H9 (cell line): ENCODE results near the gene DTNBP1. TPM values are rescaled to one million over a fixed set of nuclear protein-coding genes. Genes with fewer than 3 reads are reported as not detected.

Source experiments
- DNase-seq: peaks from one replicate; pipeline ENCODE4 v3.0.0-alpha.2; 2017
- H2AFZ ChIP-seq: one replicate; pipeline ENCODE4 v1.6.1; 2013; ENCODE audit warnings: mild to moderate bottlenecking, low read length, control low read depth, moderate library complexity
- H2AK5ac ChIP-seq: 2 replicates; pipeline ENCODE4 v1.6.1; 2013; ENCODE audit warnings: low read length, control low read depth, mixed read lengths; ENCODE audit not compliant: insufficient read length
- H2BK120ac ChIP-seq: one replicate; pipeline ENCODE4 v1.6.1; 2013; ENCODE audit warnings: low read depth, mild to moderate bottlenecking, low read length, control low read depth, inconsistent platforms; ENCODE audit not compliant: poor library complexity, severe bottlenecking
- H2BK12ac ChIP-seq: 2 replicates; pipeline ENCODE4 v1.6.1; 2013; ENCODE audit warnings: low read length, control low read depth, mixed read lengths, low read depth; ENCODE audit not compliant: insufficient read length
- H2BK15ac ChIP-seq: 2 replicates; pipeline ENCODE4 v1.6.1; 2013; ENCODE audit warnings: low read depth, low read length, control low read depth
- H2BK20ac ChIP-seq: one replicate; pipeline ENCODE4 v1.6.1; 2013; ENCODE audit warnings: low read depth, mild to moderate bottlenecking, low read length, control low read depth, inconsistent platforms; ENCODE audit not compliant: poor library complexity, severe bottlenecking
- H2BK5ac ChIP-seq: 2 replicates; pipeline ENCODE4 v1.6.1; 2013; ENCODE audit warnings: low read length, control low read depth, mixed read lengths; ENCODE audit not compliant: insufficient read length
- H3K14ac ChIP-seq: 2 replicates; pipeline ENCODE4 v1.6.1; 2013; ENCODE audit warnings: low read length, control low read depth; ENCODE audit not compliant: insufficient read depth
- H3K18ac ChIP-seq: 2 replicates; pipeline ENCODE4 v1.6.1; 2013; ENCODE audit warnings: low read depth, mild to moderate bottlenecking, mixed read lengths, low read length, control low read depth; ENCODE audit not compliant: insufficient read length
- H3K23ac ChIP-seq: 2 replicates; pipeline ENCODE4 v1.6.1; 2013; ENCODE audit warnings: low read length, control low read depth, mixed read lengths, low read depth; ENCODE audit not compliant: insufficient read length
- H3K23me2 ChIP-seq: 2 replicates; pipeline ENCODE4 v1.6.1; 2013; ENCODE audit warnings: low read depth, mild to moderate bottlenecking, mixed read lengths, low read length, control low read depth; ENCODE audit not compliant: insufficient read length, poor library complexity, severe bottlenecking
- H3K27ac ChIP-seq: 2 replicates; pipeline ENCODE4 v1.5.1; 2013; ENCODE audit warnings: low read length, control low read depth, mixed read lengths, low read depth; ENCODE audit not compliant: insufficient read length
- H3K27me3 ChIP-seq: 2 replicates; pipeline ENCODE4 v1.6.1; 2013; ENCODE audit warnings: low read length, control low read depth, inconsistent platforms; ENCODE audit not compliant: insufficient read depth
- H3K4ac ChIP-seq: 2 replicates; pipeline ENCODE4 v1.6.1; 2013; ENCODE audit warnings: low read depth, mild to moderate bottlenecking, control low read depth, inconsistent platforms, low read length, moderate library complexity
- H3K4me1 ChIP-seq: 2 replicates; pipeline ENCODE4 v1.6.1; 2013; ENCODE audit warnings: low read length, control low read depth, inconsistent platforms; ENCODE audit not compliant: insufficient read depth
- H3K4me2 ChIP-seq: 2 replicates; pipeline ENCODE4 v1.6.1; 2013; ENCODE audit warnings: low read length, control low read depth, mixed read lengths; ENCODE audit not compliant: insufficient read length, insufficient read depth
- H3K56ac ChIP-seq: 2 replicates; pipeline ENCODE4 v1.6.1; 2013; ENCODE audit warnings: low read depth, mild to moderate bottlenecking, mixed read lengths, low read length, control low read depth; ENCODE audit not compliant: insufficient read length
- H3K79me1 ChIP-seq: 2 replicates; pipeline ENCODE4 v1.6.1; 2013; ENCODE audit warnings: low read depth, mild to moderate bottlenecking, moderate library complexity, low read length, control low read depth, inconsistent platforms; ENCODE audit not compliant: insufficient read depth, poor library complexity, severe bottlenecking
- H3K79me2 ChIP-seq: 2 replicates; pipeline ENCODE4 v1.6.1; 2013; ENCODE audit warnings: low read length, control low read depth, inconsistent platforms; ENCODE audit not compliant: insufficient read depth
- H3K9ac ChIP-seq: 2 replicates; pipeline ENCODE4 v1.6.1; 2013; ENCODE audit warnings: low read length, control low read depth, mixed read lengths; ENCODE audit not compliant: insufficient read length; ENCODE audit errors: extremely low read depth
- H3K9me3 ChIP-seq: one replicate; pipeline ENCODE4 v1.6.1; 2013; ENCODE audit warnings: low read depth, low read length, inconsistent platforms; ENCODE audit not compliant: control insufficient read depth
- H3T11ph ChIP-seq: one replicate; pipeline ENCODE4 v1.6.1; 2013; ENCODE audit warnings: mild to moderate bottlenecking, low read length, control low read depth, inconsistent platforms
- H4K20me1 ChIP-seq: one replicate; pipeline ENCODE4 v1.6.1; 2013; ENCODE audit not compliant: control insufficient read depth, insufficient read length, insufficient read depth
- H4K5ac ChIP-seq: 2 replicates; pipeline ENCODE4 v1.6.1; 2013; ENCODE audit warnings: low read depth, mild to moderate bottlenecking, mixed read lengths, low read length, control low read depth; ENCODE audit not compliant: insufficient read length
- H4K8ac ChIP-seq: replicated peaks from 2 replicates; pipeline ENCODE4 v1.6.1; 2013; ENCODE audit warnings: low read length, control low read depth, mixed read lengths, low read depth; ENCODE audit not compliant: insufficient read length
- H4K91ac ChIP-seq: 2 replicates; pipeline ENCODE4 v1.6.1; 2013; ENCODE audit warnings: low read depth, mild to moderate bottlenecking, moderate library complexity, mixed read lengths, low read length, control low read depth; ENCODE audit not compliant: insufficient read length
- H3K27ac Mint-ChIP-seq, 3 experiments: 2 replicates in 2 of 3; 3 replicates in 1 of 3; pipeline ENCODE4 v1.8.0; 2020 to 2021; ENCODE audit warnings: mixed read lengths in 3 of 3, mild to moderate bottlenecking in 1 of 3, moderate library complexity in 1 of 3
- H3K27me3 Mint-ChIP-seq: 2 replicates; pipeline ENCODE4 v1.8.0; 2021; ENCODE audit warnings: low read depth, mild to moderate bottlenecking, moderate library complexity, mixed read lengths
- H3K36me3 Mint-ChIP-seq, 3 experiments: 2 replicates in 2 of 3; 3 replicates in 1 of 3; pipeline ENCODE4 v1.8.0; 2020 to 2021; ENCODE audit warnings: low read depth in 3 of 3, mixed read lengths in 3 of 3; ENCODE audit not compliant: insufficient read depth in 1 of 3
- H3K4me1 Mint-ChIP-seq, 2 experiments: 2 replicates each; pipeline ENCODE4 v1.8.0; 2020; ENCODE audit warnings: mixed read lengths in 2 of 2
- H3K4me3 Mint-ChIP-seq, 2 experiments: 2 replicates in 1 of 2; 3 replicates in 1 of 2; pipeline ENCODE4 v1.8.0; 2020 to 2021; ENCODE audit warnings: mild to moderate bottlenecking in 2 of 2, mixed read lengths in 2 of 2, moderate library complexity in 1 of 2
- H3K9me3 Mint-ChIP-seq, 2 experiments: 2 replicates in 1 of 2; 3 replicates in 1 of 2; pipeline ENCODE4 v1.8.0; 2020; ENCODE audit warnings: mild to moderate bottlenecking in 2 of 2, mixed read lengths in 2 of 2, moderate library complexity in 1 of 2
- CTCF ChIP-seq: fragments of 200-600 bp; sonication (generic); conservative IDR thresholded peaks from 3 replicates; pipeline ENCODE4 v1.8.0; 2021; ENCODE audit warnings: antibody characterized with exemption, mild to moderate bottlenecking
- WGBS: extraction: QIAGEN DNeasy Blood & Tissue Kit; methylation state at CpG from one replicate; pipeline ENCODE4 v1.1.7; 2013; ENCODE audit warnings: missing lambda C conversion rate, low lambda C conversion rate, mixed read lengths; ENCODE audit not compliant: insufficient read length; ENCODE audit errors: extremely low coverage; 5-methylcytosine and 5-hydroxymethylcytosine counted together
- total RNA-seq: library from RNA; stranded (reverse); gene quantifications from 2 replicates; pipeline ENCODE4 v1.2.1, GENCODE V29; 2021

Gene DTNBP1
- total RNA-seq, 1 experiment from 2014 or later: 12.9 TPM

- no peaks in the 10 kb centered on the region for H4K20me1 ChIP-seq
- H3K36me3 Mint-ChIP-seq: peaks cover 0 to 4% (median 4%) of the 10 kb centered on the region in 3 experiments; a peak in 4 of 7 replicates
- no peak overlapping the region for H3K4me3 Mint-ChIP-seq
- no CpG with 5 or more reads among the region's 3 CpGs for WGBS
- no peak overlapping the region for H2BK20ac ChIP-seq
- H3K4me1 Mint-ChIP-seq: peaks cover 20 to 21% of the 10 kb centered on the region in 2 experiments
- H3K27me3 Mint-ChIP-seq: peaks cover 1% of the 10 kb centered on the region; the same call in 1 of the 2 replicates
- no peak overlapping the region for H2AK5ac ChIP-seq
- no peak overlapping the region for H2BK12ac ChIP-seq
- H2BK15ac ChIP-seq: no peak overlapping the region
- no peak overlapping the region for H2AFZ ChIP-seq
- no peak overlapping the region for H3K56ac ChIP-seq
- H3K4me1 ChIP-seq: peaks cover 7% of the 10 kb centered on the region; the same call in 1 of the 2 replicates
- no peak overlapping the region for H2BK5ac ChIP-seq
- TF ChIP-seq CTCF: no peak
- no peak overlapping the region for H3K23ac ChIP-seq
- no peak overlapping the region for H3K27ac ChIP-seq
- H3K18ac ChIP-seq: no peak overlapping the region
- no peak overlapping the region for H2BK120ac ChIP-seq
- H4K5ac ChIP-seq: no peak overlapping the region
- H3K27ac Mint-ChIP-seq: peak overlapping the region in 1 of 3 experiments; percentile 46; a peak in 1 of 7 replicates
- no peak overlapping the region for H4K8ac ChIP-seq
- H3K9me3 ChIP-seq: no peaks in the 10 kb centered on the region
- H3K14ac ChIP-seq: no peak overlapping the region
- no peak overlapping the region for H4K91ac ChIP-seq
- H3K4me2 ChIP-seq: no peak overlapping the region
- H3T11ph ChIP-seq: no peak overlapping the region
- peaks cover 2% of the 10 kb centered on the region for H3K79me1 ChIP-seq
- no peaks in the 10 kb centered on the region for H3K27me3 ChIP-seq
- no peaks in the 10 kb centered on the region; a peak in 1 of 5 replicates for H3K9me3 Mint-ChIP-seq
- DNase-seq: no peak
- no peak overlapping the region for H3K9ac ChIP-seq
- no peak overlapping the region for H3K4ac ChIP-seq
- H3K79me2 ChIP-seq: 0 out of 2 replicates have a peak, but pooled peaks cover 1% of the 10 kb centered on the region
- H3K23me2 ChIP-seq: no peaks in the 10 kb centered on the region
These were observed 6.7 kb downstream of the DTNBP1 start for GRCh38 chr6:15656145-15656544.
